Ishikawa (cell line): ENCODE data around the gene LRRC28.

ENCODE experiments used
- CEBPB ChIP-seq: IDR thresholded peaks from 2 replicates; pipeline ENCODE4 v1.6.1; 2012
- CREB1 ChIP-seq: IDR thresholded peaks from 2 replicates; pipeline ENCODE4 v1.6.1; 2012; ENCODE audit warnings: low read depth
- EGR1 ChIP-seq: IDR thresholded peaks from 2 replicates; pipeline ENCODE4 v1.6.1; 2012
- EP300 ChIP-seq: IDR thresholded peaks from 2 replicates; pipeline ENCODE4 v1.6.1; 2012; ENCODE audit warnings: borderline replicate concordance
- FOXM1 ChIP-seq: IDR thresholded peaks from 2 replicates; pipeline ENCODE4 v1.6.1; 2012; ENCODE audit warnings: low read depth, borderline replicate concordance
- NFIC ChIP-seq: IDR thresholded peaks from 2 replicates; pipeline ENCODE4 v1.6.1; 2012
- RAD21 ChIP-seq: IDR thresholded peaks from 2 replicates; pipeline ENCODE4 v1.6.1; 2012; ENCODE audit warnings: low read depth
- TAF1 ChIP-seq: IDR thresholded peaks from 2 replicates; pipeline ENCODE4 v1.6.1; 2012; ENCODE audit warnings: low read depth, mild to moderate bottlenecking
- TCF12 ChIP-seq: IDR thresholded peaks from 2 replicates; pipeline ENCODE4 v1.6.1; 2012; ENCODE audit warnings: low read depth
- TEAD4 ChIP-seq: IDR thresholded peaks from 2 replicates; pipeline ENCODE4 v1.6.1; 2012
- USF1 ChIP-seq: IDR thresholded peaks from 2 replicates; pipeline ENCODE4 v1.6.1; 2012
- YY1 ChIP-seq: IDR thresholded peaks from 2 replicates; pipeline ENCODE4 v1.6.1; 2012; ENCODE audit warnings: low read depth
- ZBTB7A ChIP-seq: IDR thresholded peaks from 2 replicates; pipeline ENCODE4 v1.6.1; 2012; ENCODE audit warnings: low read depth
- TF ChIP-seq, protein P1 (sequence below): IDR thresholded peaks from 2 replicates; pipeline ENCODE4 v1.6.1; 2012; ENCODE audit warnings: low read depth, mild to moderate bottlenecking
- TF ChIP-seq, protein P2 (sequence below): IDR thresholded peaks from 2 replicates; pipeline ENCODE4 v1.6.1; 2012

The LRRC28 gene

DNA sequence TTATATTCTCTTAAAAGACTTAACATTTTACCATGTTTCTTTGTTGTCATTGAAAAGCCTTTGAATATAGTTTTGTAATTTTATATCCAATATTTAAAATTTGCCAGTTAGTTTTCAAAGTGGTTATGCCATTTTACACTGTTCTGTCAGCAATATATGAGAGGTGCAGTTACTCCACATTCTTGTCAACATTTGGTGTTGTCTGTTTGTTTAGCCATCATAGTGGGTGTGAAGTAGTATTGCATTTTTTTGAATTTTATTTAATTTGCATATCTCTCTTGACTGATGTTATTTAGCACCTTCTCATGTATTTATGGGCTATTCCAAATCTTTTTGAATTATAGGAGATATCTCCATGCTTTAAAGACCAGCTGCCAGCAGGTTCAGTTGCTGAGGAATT is 40.4 kb downstream of the LRRC28 start:
- TF ChIP-seq EGR1 (no peak), NFIC (no peak), TAF1 (no peak), USF1 (no peak), YY1 (no peak), FOXM1 (no peak), EP300 (no peak), CREB1 (no peak), ZBTB7A (no peak), TCF12 (no peak), RAD21 (no peak)
- TF ChIP-seq, protein P1, sequence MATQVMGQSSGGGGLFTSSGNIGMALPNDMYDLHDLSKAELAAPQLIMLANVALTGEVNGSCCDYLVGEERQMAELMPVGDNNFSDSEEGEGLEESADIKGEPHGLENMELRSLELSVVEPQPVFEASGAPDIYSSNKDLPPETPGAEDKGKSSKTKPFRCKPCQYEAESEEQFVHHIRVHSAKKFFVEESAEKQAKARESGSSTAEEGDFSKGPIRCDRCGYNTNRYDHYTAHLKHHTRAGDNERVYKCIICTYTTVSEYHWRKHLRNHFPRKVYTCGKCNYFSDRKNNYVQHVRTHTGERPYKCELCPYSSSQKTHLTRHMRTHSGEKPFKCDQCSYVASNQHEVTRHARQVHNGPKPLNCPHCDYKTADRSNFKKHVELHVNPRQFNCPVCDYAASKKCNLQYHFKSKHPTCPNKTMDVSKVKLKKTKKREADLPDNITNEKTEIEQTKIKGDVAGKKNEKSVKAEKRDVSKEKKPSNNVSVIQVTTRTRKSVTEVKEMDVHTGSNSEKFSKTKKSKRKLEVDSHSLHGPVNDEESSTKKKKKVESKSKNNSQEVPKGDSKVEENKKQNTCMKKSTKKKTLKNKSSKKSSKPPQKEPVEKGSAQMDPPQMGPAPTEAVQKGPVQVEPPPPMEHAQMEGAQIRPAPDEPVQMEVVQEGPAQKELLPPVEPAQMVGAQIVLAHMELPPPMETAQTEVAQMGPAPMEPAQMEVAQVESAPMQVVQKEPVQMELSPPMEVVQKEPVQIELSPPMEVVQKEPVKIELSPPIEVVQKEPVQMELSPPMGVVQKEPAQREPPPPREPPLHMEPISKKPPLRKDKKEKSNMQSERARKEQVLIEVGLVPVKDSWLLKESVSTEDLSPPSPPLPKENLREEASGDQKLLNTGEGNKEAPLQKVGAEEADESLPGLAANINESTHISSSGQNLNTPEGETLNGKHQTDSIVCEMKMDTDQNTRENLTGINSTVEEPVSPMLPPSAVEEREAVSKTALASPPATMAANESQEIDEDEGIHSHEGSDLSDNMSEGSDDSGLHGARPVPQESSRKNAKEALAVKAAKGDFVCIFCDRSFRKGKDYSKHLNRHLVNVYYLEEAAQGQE = no peak
- TF ChIP-seq, protein P2, sequence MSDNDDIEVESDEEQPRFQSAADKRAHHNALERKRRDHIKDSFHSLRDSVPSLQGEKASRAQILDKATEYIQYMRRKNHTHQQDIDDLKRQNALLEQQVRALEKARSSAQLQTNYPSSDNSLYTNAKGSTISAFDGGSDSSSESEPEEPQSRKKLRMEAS = no peak

GRCh38 chr15:99295840-99296239 is 44.6 kb downstream of the LRRC28 start:
- TF ChIP-seq, protein P1 = no peak
- TF ChIP-seq EGR1 (no peak), CEBPB (no peak), FOXM1 (no peak), ZBTB7A (no peak), RAD21 (no peak), NFIC (no peak), YY1 (no peak), USF1 (no peak)

DNA sequence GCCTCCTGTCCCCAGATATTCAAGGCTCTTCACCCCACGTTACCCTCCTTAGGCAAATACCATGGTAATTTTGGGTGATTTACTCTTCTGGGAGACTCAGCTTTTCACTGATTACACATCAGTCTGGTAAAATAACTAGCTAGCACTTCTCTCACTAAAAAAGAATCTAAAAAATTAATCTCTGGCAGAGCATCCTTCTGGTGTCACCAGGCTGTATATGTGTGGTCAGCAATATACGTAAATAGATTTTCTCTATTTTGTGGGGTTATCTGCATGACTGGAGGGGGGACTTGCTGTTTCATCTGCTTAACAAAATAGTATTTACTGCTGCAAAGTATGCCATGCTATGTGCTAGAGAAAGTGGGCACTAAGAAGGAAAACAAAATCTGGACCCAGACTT is 45.1 kb downstream of the LRRC28 start:
- TF ChIP-seq EP300 = no peak
- TF ChIP-seq, protein P1 = no peak
- TF ChIP-seq TEAD4 = no peak
- TF ChIP-seq FOXM1 = no peak
- no peak for TF ChIP-seq USF1
- no peak for TF ChIP-seq TCF12
- TF ChIP-seq NFIC = no peak
- no peak for TF ChIP-seq YY1
- TF ChIP-seq EGR1 = no peak
- TF ChIP-seq ZBTB7A = no peak
- TF ChIP-seq TAF1 = no peak
- TF ChIP-seq CREB1 = no peak
- TF ChIP-seq RAD21 = no peak
- no peak for TF ChIP-seq CEBPB
- TF ChIP-seq, protein P2 = no peak

- no peak for TF ChIP-seq TAF1
- TF ChIP-seq FOXM1 = no peak
- no peak for TF ChIP-seq USF1
- no peak for TF ChIP-seq EP300
- TF ChIP-seq YY1 = no peak
- TF ChIP-seq, protein P1 = no peak
- no peak for TF ChIP-seq CEBPB
- TF ChIP-seq CREB1 = no peak
- no peak for TF ChIP-seq TEAD4
- no peak for TF ChIP-seq TCF12
- TF ChIP-seq RAD21 = no peak
Observed at GRCh38 chr15:99303907-99304306, 52.6 kb downstream of the LRRC28 start.
